Tibial nerve (tissue), 4 donors: ENCODE measurements around the gene NAT16. TPM values are rescaled to one million over a fixed set of nuclear protein-coding genes. Genes with fewer than 3 reads are reported as not detected.

Experiments used
- DNase-seq, 2 donors: peaks; one replicate each; pipeline ENCODE4 v3.0.0-alpha.2; 2019; ENCODE audit warnings: low spot score in 2 of 2
- H3K27ac ChIP-seq, 4 donors: fragments of 200-600 bp; sonication (generic) in 3 of 4; one replicate each; pipeline ENCODE4 v1.5.1; 2017 to 2019; ENCODE audit warnings: mild to moderate bottlenecking in 1 of 4
- H3K27me3 ChIP-seq, 2 donors: fragments of 200-600 bp; sonication (generic) in 1 of 2; one replicate each; pipeline versions ENCODE4 v1.5.1 to v1.6.0; 2017 to 2019
- H3K36me3 ChIP-seq, 3 donors: fragments of 200-600 bp; sonication (generic); one replicate each; pipeline ENCODE4 v1.5.1; 2018 to 2019
- H3K4me1 ChIP-seq, 4 donors: fragments of 200-600 bp; sonication (generic) in 3 of 4; one replicate each; pipeline ENCODE4 v1.5.1; 2017 to 2019
- H3K4me3 ChIP-seq, 4 donors: fragments of 200-600 bp; sonication (generic) in 3 of 4; one replicate each; pipeline ENCODE4 v1.5.1; 2017 to 2019; ENCODE audit warnings: mild to moderate bottlenecking in 1 of 4, moderate library complexity in 1 of 4
- H3K9me3 ChIP-seq, 4 donors: fragments of 200-600 bp; sonication (generic) in 3 of 4; one replicate each; pipeline ENCODE4 v1.5.1; 2017 to 2019
- EP300 ChIP-seq, 2 donors: sonication (generic); formaldehyde crosslinking; IDR thresholded peaks; one replicate each; pipeline ENCODE4 v1.6.1; 2017; ENCODE audit warnings: antibody characterized with exemption in 2 of 2, mild to moderate bottlenecking in 1 of 2
- POLR2A ChIP-seq, 2 donors: fragments of 450-650 bp; IDR thresholded peaks; one replicate each; pipeline ENCODE4 v1.6.1; 2017; ENCODE audit warnings: antibody characterized with exemption in 2 of 2, mild to moderate bottlenecking in 2 of 2, moderate library complexity in 2 of 2
- WGBS, 2 donors: methylation state at CpG; one replicate each; pipeline ENCODE4 v1.1.5; 2018; 5-methylcytosine and 5-hydroxymethylcytosine counted together
- total RNA-seq, 4 donors: library from RNA; depleted of rRNA; stranded (reverse); fragments of >200 nt; gene quantifications; one replicate each; pipeline ENCODE4 v1.1.0, GENCODE V29; 2016
- TF ChIP-seq, protein P1 (sequence below), 5 experiments: fragments of 200-600 bp in 3 of 5; fragments of 450-650 bp in 2 of 5; sonication (generic) in 3 of 5; IDR thresholded peaks; one replicate each; pipeline ENCODE4 v1.5.1; 2016 to 2019; ENCODE audit warnings: antibody characterized with exemption in 5 of 5, mild to moderate bottlenecking in 3 of 5, moderate library complexity in 2 of 5

The NAT16 gene
- total RNA-seq, 4 donors from 2014 or later = not detected

DNA sequence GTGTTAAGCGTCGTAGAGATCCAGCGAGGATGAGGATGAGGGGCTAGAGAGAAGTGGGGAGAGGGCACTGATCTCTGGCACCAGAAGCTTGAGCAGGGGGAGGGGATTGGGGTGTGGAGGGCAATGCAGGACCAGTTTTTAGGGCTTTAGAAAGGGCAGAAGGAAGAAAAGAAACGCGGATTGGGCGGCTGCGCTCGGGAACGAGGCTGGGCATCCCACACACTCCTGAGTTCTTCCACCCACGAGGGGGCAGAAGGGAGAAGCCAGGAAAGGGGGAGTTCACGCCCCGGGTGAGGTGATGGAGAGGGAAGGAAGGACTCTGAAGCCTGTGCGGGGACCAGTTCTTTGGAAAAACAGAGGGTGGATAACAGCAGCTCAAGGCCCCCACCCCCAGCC lies 8.7 kb downstream of the NAT16 start:
- Histone ChIP-seq H3K27me3 (peaks cover 3 to 100% of the 10 kb centered on the region in 2 donors), H3K9me3 (no peaks in the 10 kb centered on the region), H3K4me3 (no peak overlapping the region), H3K4me1 (peaks cover 0 to 56% (median 27%) of the 10 kb centered on the region in 4 donors), H3K36me3 (no peaks in the 10 kb centered on the region), H3K27ac (no peak overlapping the region)
- WGBS, 2 donors = 1 to 3% methylated on average over 12 to 13 of the region's 13 CpGs
- TF ChIP-seq EP300 (IDR thresholded peaks at IDR 0.05) (no peak), POLR2A (IDR thresholded peaks at IDR 0.05) (no peak)
- TF ChIP-seq, protein P1, sequence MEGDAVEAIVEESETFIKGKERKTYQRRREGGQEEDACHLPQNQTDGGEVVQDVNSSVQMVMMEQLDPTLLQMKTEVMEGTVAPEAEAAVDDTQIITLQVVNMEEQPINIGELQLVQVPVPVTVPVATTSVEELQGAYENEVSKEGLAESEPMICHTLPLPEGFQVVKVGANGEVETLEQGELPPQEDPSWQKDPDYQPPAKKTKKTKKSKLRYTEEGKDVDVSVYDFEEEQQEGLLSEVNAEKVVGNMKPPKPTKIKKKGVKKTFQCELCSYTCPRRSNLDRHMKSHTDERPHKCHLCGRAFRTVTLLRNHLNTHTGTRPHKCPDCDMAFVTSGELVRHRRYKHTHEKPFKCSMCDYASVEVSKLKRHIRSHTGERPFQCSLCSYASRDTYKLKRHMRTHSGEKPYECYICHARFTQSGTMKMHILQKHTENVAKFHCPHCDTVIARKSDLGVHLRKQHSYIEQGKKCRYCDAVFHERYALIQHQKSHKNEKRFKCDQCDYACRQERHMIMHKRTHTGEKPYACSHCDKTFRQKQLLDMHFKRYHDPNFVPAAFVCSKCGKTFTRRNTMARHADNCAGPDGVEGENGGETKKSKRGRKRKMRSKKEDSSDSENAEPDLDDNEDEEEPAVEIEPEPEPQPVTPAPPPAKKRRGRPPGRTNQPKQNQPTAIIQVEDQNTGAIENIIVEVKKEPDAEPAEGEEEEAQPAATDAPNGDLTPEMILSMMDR (IDR thresholded peaks at IDR 0.05) = no peak
- DNase-seq = no peak

DNA sequence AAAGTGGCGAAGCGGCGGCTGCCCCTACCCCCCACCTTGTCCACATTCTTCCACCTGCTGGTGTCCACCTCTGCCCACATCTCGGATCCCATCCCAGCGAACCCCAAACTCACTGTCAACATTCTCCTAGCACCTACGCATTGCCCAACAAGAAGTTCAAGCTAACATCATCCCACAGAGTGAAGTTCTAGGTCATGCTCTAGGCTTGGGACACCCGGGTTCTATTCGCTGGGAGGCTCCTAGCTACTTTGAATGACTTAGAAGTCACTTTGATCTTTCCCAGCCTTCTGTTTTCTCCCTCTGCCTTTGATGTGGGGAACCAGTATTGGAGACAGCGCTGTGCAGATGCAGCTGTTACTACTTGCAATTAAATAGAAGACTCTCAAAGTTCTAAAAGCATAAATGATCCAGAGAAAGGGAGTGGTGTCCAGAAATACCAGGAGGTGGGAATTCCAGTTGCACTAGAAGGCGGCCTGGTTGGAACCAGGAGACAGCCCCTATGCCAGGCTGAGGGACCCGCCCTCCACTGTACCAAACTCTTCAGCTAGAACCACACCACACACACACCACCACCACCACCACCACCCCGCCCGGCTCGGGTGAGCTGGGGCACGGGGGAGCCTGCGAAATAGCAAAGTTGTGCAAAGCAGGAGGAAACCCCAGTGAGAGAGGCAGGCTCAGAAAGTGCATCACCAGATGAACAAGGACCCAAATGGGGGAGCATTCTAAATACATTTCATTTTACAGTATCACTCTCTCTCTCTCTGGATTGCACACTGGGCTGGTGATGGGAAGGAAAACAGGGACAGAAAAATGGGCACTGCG lies 9.3 kb downstream of the NAT16 start:
- WGBS, 2 donors = 3% methylated on average over 17 of the region's 17 CpGs
- H3K27me3 ChIP-seq = peaks cover 8 to 100% of the 10 kb centered on the region in 2 donors
- peaks cover 0 to 62% (median 29%) of the 10 kb centered on the region in 4 donors for H3K4me1 ChIP-seq

DNA sequence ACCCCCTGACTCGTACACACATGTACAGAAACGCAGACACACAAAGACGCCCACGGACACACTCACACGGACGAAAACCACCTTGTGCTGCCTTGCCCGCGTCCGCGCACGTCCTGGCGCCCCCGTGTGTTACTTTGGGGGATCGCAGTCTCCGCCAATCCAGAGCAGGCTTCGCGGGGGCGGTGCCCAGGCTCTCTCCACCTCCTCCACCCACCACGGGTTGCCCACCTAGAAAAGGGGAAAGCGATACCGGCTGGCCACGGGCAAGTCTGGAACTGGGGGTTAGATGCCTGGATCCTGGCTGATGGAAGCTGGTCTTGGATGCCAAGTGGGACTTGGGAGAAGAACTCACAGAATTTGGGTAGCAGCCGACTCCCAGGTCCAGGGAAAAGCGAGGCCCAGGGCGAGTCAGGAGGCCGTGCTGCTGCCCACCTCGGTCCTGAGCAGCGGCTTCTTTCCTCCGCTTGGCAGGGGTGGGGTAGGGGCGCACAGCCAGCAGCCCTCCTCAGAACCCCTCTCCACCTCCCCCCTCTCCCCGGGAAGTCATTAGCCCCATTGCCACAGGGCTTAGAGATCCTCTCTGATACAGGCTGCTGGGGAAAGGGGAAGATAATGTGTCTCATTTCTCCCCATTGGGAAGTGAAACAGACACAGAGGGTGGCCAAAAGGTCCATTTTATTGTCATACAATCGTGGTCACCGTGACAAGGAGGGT lies 10.1 kb downstream of the NAT16 start:
- DNase-seq = peak; percentile 29 to 63
- Histone ChIP-seq H3K36me3 (no peaks in the 10 kb centered on the region), H3K4me1 (peaks cover 0 to 71% (median 38%) of the 10 kb centered on the region in 4 donors), H3K27ac (no peak overlapping the region), H3K9me3 (no peaks in the 10 kb centered on the region), H3K27me3 (peaks cover 10 to 100% of the 10 kb centered on the region in 2 donors), H3K4me3 (no peak overlapping the region)
- 2 to 3% methylated on average over 15 to 26 of the region's 33 CpGs for WGBS, 2 donors
- TF ChIP-seq, protein P1 (IDR thresholded peaks at IDR 0.05) = peak; percentile 70 to 86 (median 84)
- TF ChIP-seq POLR2A (IDR thresholded peaks at IDR 0.05) = no peak
- no peak for TF ChIP-seq EP300 (IDR thresholded peaks at IDR 0.05)

More for the DNA sequence above, 9.3 kb downstream of the NAT16 start:
- no peak for DNase-seq
- Histone ChIP-seq H3K9me3 (no peaks in the 10 kb centered on the region), H3K36me3 (no peaks in the 10 kb centered on the region), H3K4me3 (no peak overlapping the region), H3K27ac (no peak overlapping the region)
- TF ChIP-seq, protein P1 (IDR thresholded peaks at IDR 0.05) = no peak
- TF ChIP-seq POLR2A (IDR thresholded peaks at IDR 0.05) (no peak), EP300 (IDR thresholded peaks at IDR 0.05) (no peak)

DNA sequence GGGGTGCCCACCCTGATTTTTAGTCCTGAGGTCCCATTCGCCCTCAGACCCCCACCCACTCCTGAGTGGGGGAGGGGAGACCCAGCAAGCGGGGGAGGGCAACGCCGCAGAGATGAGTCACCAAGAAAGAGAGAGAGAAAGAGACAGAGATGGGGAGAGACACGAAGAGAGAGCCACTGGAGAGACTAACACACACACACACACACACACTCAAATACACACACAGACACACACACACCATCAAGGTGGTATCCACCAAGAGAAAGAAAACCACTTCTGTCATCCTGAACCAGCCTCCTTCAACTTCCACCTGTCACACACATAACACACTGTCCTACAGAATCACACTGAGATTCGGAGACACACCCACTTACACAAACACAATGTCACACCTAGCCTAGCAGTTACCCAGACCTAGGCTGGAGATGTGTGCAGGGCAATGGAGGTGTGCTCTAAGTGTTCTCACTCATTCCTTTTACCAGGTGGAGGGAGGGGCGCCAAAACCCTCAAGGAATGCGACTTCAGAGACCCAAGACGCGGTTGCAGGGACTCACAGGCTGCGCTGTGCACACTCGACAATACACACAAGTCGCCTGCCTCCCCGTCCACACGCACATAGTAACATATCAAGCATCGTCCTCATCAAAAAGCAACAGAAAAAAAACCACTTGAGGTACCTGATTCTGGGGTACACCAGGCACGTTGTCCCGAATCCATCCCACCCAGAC lies 10.8 kb downstream of the NAT16 start:
- H3K27ac ChIP-seq = no peak overlapping the region
- WGBS, 2 donors = 2 to 4% methylated on average over 18 of the region's 18 CpGs
- TF ChIP-seq, protein P1 (IDR thresholded peaks at IDR 0.05) = no peak
- TF ChIP-seq POLR2A (IDR thresholded peaks at IDR 0.05) = no peak
- no peak for TF ChIP-seq EP300 (IDR thresholded peaks at IDR 0.05)
- H3K4me3 ChIP-seq = no peak overlapping the region
- no peaks in the 10 kb centered on the region for H3K36me3 ChIP-seq
- no peak for DNase-seq
- H3K27me3 ChIP-seq = peaks cover 10 to 100% of the 10 kb centered on the region in 2 donors
- peaks cover 0 to 74% (median 42%) of the 10 kb centered on the region in 4 donors for H3K4me1 ChIP-seq
- H3K9me3 ChIP-seq = no peaks in the 10 kb centered on the region
